ENCODE results near the gene DLX3. TPM values are rescaled to one million over a fixed set of nuclear protein-coding genes. Genes with fewer than 3 reads are reported as not detected.

Gene DLX3
- polyA plus RNA-seq, 1 of the 3 experiments (the other 2 are of a cell fraction): not detected

DNA sequence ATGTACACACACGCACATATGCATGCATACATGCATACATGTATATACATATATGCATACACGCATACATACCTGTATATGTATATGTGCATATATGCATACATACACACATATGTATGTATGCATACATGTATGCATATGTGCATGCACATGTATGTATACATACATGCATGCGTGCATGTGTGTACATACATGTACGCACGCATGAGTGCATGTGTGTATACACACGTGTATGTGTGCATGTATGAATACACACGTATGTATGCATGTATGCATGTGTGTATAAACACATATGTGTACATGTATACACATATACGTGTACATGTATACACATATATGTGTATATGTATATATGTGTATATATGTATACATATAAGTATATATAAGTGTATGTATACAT is 28.5 kb upstream of the DLX3 start (continued):
- TF ChIP-seq, protein P1, sequence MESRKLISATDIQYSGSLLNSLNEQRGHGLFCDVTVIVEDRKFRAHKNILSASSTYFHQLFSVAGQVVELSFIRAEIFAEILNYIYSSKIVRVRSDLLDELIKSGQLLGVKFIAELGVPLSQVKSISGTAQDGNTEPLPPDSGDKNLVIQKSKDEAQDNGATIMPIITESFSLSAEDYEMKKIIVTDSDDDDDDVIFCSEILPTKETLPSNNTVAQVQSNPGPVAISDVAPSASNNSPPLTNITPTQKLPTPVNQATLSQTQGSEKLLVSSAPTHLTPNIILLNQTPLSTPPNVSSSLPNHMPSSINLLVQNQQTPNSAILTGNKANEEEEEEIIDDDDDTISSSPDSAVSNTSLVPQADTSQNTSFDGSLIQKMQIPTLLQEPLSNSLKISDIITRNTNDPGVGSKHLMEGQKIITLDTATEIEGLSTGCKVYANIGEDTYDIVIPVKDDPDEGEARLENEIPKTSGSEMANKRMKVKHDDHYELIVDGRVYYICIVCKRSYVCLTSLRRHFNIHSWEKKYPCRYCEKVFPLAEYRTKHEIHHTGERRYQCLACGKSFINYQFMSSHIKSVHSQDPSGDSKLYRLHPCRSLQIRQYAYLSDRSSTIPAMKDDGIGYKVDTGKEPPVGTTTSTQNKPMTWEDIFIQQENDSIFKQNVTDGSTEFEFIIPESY (IDR thresholded peaks at IDR 0.05; ENCODE audit: borderline replicate concordance, low read depth): no peak
- TF ChIP-seq CTCF (IDR thresholded peaks at IDR 0.05) (no peak), TCF12 (IDR thresholded peaks at IDR 0.05) (no peak), NRF1 (IDR thresholded peaks at IDR 0.05; ENCODE audit: low read depth, low read length) (no peak)
- TF ChIP-seq, protein P2, sequence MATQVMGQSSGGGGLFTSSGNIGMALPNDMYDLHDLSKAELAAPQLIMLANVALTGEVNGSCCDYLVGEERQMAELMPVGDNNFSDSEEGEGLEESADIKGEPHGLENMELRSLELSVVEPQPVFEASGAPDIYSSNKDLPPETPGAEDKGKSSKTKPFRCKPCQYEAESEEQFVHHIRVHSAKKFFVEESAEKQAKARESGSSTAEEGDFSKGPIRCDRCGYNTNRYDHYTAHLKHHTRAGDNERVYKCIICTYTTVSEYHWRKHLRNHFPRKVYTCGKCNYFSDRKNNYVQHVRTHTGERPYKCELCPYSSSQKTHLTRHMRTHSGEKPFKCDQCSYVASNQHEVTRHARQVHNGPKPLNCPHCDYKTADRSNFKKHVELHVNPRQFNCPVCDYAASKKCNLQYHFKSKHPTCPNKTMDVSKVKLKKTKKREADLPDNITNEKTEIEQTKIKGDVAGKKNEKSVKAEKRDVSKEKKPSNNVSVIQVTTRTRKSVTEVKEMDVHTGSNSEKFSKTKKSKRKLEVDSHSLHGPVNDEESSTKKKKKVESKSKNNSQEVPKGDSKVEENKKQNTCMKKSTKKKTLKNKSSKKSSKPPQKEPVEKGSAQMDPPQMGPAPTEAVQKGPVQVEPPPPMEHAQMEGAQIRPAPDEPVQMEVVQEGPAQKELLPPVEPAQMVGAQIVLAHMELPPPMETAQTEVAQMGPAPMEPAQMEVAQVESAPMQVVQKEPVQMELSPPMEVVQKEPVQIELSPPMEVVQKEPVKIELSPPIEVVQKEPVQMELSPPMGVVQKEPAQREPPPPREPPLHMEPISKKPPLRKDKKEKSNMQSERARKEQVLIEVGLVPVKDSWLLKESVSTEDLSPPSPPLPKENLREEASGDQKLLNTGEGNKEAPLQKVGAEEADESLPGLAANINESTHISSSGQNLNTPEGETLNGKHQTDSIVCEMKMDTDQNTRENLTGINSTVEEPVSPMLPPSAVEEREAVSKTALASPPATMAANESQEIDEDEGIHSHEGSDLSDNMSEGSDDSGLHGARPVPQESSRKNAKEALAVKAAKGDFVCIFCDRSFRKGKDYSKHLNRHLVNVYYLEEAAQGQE (IDR thresholded peaks at IDR 0.05; ENCODE audit: low read depth, low read length): no peak
- TF ChIP-seq, protein P3, sequence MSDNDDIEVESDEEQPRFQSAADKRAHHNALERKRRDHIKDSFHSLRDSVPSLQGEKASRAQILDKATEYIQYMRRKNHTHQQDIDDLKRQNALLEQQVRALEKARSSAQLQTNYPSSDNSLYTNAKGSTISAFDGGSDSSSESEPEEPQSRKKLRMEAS (IDR thresholded peaks at IDR 0.05; ENCODE audit: low read depth): no peak
- TF ChIP-seq, protein P4, sequence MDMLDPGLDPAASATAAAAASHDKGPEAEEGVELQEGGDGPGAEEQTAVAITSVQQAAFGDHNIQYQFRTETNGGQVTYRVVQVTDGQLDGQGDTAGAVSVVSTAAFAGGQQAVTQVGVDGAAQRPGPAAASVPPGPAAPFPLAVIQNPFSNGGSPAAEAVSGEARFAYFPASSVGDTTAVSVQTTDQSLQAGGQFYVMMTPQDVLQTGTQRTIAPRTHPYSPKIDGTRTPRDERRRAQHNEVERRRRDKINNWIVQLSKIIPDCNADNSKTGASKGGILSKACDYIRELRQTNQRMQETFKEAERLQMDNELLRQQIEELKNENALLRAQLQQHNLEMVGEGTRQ (IDR thresholded peaks at IDR 0.05; ENCODE audit: borderline replicate concordance, low read depth, low read length): no peak

GRCh38 chr17:50022463-50023130 is 27.6 kb upstream of the DLX3 start:
- Histone ChIP-seq H3K4me2 (no peak overlapping the region), H3K4me3 (ENCODE audit: low read depth in 2 of 2, low read length in 1 of 2) (no peak overlapping the region), H4K20me1 (ENCODE audit: insufficient read depth) (no peaks in the 10 kb centered on the region), H3K36me3 (replicated peaks in 1 of 2; ENCODE audit: control insufficient read depth in 1 of 2, insufficient read depth in 2 of 2, low read length in 1 of 2) (no peaks in the 10 kb centered on the region), H3K27me3 (ENCODE audit: insufficient read depth) (no peaks in the 10 kb centered on the region), H3K4me1 (ENCODE audit: control insufficient read depth in 1 of 2, insufficient read depth in 2 of 2, low read depth in 1 of 2, low read length in 1 of 2) (peaks cover 7 to 8% of the 10 kb centered on the region in 2 experiments; a peak in 2 of 4 replicates), H3F3A (replicated peaks; ENCODE audit: insufficient read depth) (peaks cover 53% of the 10 kb centered on the region), H3K79me2 (ENCODE audit: insufficient read depth) (peaks cover 13% of the 10 kb centered on the region; the same call in 1 of the 2 replicates), H3K9me3 (no peaks in the 10 kb centered on the region), H2AFZ (ENCODE audit: low read depth) (no peak overlapping the region), H3K27ac (ENCODE audit: low read depth in 2 of 2, low read length in 1 of 2) (no peak overlapping the region), H3K9ac (no peak overlapping the region), H3K9me2 (no peaks in the 10 kb centered on the region)
- ChIA-PET POLR2A (no interaction called here), CTCF (interaction anchor here (0.6 to 9.5 kb wide), 11 partner anchors 8 to 178 kb away, joined by 3 to 90 read pairs (median 4); partner anchors contain the start of genes COL1A1 and PDK2)
- WGBS (ENCODE audit: low lambda C conversion rate): 47% methylated on average over 6 of the region's 6 CpGs
- no peak for DNase-seq
- 0 out of 2 replicates have a peak, but pooled peaks have one; percentile 47 for TF ChIP-seq GABPA (IDR thresholded peaks at IDR 0.05; ENCODE audit: low read depth)
- no peak for TF ChIP-seq FOSL2 (IDR thresholded peaks at IDR 0.05; ENCODE audit: borderline replicate concordance, low read depth)
